H1 (cell line): ENCODE data around the gene EMC10. TPM values are rescaled to one million over a fixed set of nuclear protein-coding genes. Genes with fewer than 3 reads are reported as not detected.

ENCODE experiments used
- CBX8 ChIP-seq: fragments of 300-800, 300-1000 bp; sonication (generic); IDR thresholded peaks from 2 replicates; pipeline ENCODE4 v1.7.1; 2016; ENCODE audit warnings: low read depth, low read length, borderline replicate concordance
- KDM1A ChIP-seq: fragments of 200-600, 300-600 bp; sonication (generic); IDR thresholded peaks from 2 replicates; pipeline ENCODE4 v1.7.1; 2016; ENCODE audit warnings: mild to moderate bottlenecking, low read length, borderline replicate concordance
- SP1 ChIP-seq: IDR thresholded peaks from 2 replicates; pipeline ENCODE4 v1.6.1; 2011; ENCODE audit warnings: low read depth, low read length
- polyA plus RNA-seq, 7 experiments: library from polyadenylated mRNA; depleted of rRNA in 3 of 7; stranded (reverse) in 5 of 7; unstranded in 2 of 7; fragments of >200 nt in 5 of 7; fragments of 200-250 nt in 2 of 7; gene quantifications; 1 replicate in 5 of 7; 2 replicates in 1 of 7; 4 replicates in 1 of 7; pipeline versions ENCODE4 v1.2.1 to v1.2.3, GENCODE V29; 2011 to 2013; ENCODE audit warnings: missing spikeins in 2 of 7, mixed read lengths in 2 of 7
- total RNA-seq: library from RNA; stranded (reverse); fragmentation: NEBNext Ultra II Directional; extraction: Animal tissue kit (Norgen Biotek cat#: 25700); gene quantifications from 2 replicates; pipeline ENCODE4 v1.2.1, GENCODE V29; 2021

Gene EMC10
- total and polyA plus RNA-seq, 2 of the 8 experiments (the other 6 are each of a cell fraction or from before 2014, with no cell fraction given), result 77.6 to 103 TPM

DNA sequence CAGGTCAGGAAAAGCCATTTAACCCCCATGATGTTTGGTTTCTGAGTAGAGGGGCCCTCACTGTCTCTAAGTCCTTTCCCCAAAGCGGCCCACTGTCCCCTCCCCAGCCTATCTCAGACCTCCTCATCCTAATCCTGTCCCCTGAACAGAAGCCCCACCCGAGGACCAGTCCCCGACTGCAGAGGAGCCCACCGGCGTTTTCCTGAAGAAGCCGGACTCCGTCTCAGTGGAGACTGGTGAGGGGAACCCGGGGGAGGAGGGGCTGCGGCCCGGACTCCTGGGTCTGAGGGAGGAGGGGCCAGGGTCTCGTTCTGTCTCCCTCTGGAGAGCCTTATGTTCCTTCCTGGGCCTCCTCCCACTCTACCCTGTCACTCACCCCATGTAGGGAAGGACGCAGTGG lies 40.7 kb upstream of the EMC10 start (continued):
- no peak for TF ChIP-seq KDM1A
- no peak for TF ChIP-seq SP1
- no peak for TF ChIP-seq CBX8
